Measurements from ENCODE around the gene FAF1.

DNA sequence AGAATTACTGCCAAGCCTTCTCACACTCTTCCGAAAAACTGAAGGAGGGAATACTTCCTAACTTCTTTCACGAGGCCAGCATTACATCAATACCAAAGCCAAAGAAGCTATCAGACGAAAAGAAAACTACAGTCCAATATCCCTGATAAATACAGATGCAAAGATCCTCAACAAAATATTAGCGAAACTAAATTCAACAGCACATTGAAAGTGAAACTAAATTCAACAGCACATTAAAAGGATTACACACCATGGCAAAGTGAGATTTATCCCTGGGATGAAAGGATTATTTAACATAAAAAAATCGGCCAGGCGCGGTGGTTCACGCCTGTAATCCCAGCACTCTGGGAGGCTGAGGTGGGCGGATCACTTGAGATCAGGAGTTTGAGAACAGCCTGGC lies 176.8 kb downstream of the FAF1 start:
- TF ChIP-seq, protein P1, sequence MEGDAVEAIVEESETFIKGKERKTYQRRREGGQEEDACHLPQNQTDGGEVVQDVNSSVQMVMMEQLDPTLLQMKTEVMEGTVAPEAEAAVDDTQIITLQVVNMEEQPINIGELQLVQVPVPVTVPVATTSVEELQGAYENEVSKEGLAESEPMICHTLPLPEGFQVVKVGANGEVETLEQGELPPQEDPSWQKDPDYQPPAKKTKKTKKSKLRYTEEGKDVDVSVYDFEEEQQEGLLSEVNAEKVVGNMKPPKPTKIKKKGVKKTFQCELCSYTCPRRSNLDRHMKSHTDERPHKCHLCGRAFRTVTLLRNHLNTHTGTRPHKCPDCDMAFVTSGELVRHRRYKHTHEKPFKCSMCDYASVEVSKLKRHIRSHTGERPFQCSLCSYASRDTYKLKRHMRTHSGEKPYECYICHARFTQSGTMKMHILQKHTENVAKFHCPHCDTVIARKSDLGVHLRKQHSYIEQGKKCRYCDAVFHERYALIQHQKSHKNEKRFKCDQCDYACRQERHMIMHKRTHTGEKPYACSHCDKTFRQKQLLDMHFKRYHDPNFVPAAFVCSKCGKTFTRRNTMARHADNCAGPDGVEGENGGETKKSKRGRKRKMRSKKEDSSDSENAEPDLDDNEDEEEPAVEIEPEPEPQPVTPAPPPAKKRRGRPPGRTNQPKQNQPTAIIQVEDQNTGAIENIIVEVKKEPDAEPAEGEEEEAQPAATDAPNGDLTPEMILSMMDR (IDR thresholded peaks at IDR 0.05; ENCODE audit: low read depth, low read length), result no peak
- no peak for TF ChIP-seq EZH2phosphoT487 (IDR thresholded peaks at IDR 0.05; ENCODE audit: low read depth)

All from OCI-LY3 (cell line).